ENCODE data around the gene APEX2.

GRCh38 chrX:55005256-55005655, 5.1 kb downstream of the APEX2 start:
- TF ChIP-seq, protein P1, sequence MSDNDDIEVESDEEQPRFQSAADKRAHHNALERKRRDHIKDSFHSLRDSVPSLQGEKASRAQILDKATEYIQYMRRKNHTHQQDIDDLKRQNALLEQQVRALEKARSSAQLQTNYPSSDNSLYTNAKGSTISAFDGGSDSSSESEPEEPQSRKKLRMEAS (IDR thresholded peaks at IDR 0.05; ENCODE audit: insufficient read depth, insufficient read length): no peak
- TF ChIP-seq, protein P2, sequence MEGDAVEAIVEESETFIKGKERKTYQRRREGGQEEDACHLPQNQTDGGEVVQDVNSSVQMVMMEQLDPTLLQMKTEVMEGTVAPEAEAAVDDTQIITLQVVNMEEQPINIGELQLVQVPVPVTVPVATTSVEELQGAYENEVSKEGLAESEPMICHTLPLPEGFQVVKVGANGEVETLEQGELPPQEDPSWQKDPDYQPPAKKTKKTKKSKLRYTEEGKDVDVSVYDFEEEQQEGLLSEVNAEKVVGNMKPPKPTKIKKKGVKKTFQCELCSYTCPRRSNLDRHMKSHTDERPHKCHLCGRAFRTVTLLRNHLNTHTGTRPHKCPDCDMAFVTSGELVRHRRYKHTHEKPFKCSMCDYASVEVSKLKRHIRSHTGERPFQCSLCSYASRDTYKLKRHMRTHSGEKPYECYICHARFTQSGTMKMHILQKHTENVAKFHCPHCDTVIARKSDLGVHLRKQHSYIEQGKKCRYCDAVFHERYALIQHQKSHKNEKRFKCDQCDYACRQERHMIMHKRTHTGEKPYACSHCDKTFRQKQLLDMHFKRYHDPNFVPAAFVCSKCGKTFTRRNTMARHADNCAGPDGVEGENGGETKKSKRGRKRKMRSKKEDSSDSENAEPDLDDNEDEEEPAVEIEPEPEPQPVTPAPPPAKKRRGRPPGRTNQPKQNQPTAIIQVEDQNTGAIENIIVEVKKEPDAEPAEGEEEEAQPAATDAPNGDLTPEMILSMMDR (IDR thresholded peaks at IDR 0.05; ENCODE audit: extremely low read depth in 1 of 2, insufficient read depth in 1 of 2, low read depth in 1 of 2, low read length in 2 of 2): no peak
- TF ChIP-seq POLR2A (IDR thresholded peaks at IDR 0.05; ENCODE audit: low read depth, low read length) (no peak), EZH2 (IDR thresholded peaks at IDR 0.05; ENCODE audit: borderline replicate concordance, low read depth, low read length, severe bottlenecking) (no peak), POLR2AphosphoS5 (IDR thresholded peaks at IDR 0.05; ENCODE audit: insufficient read depth, low read depth, low read length) (no peak)

Measured in endothelial cell of umbilical vein (primary cell).